NB4 (cell line): ENCODE results near the gene PRSS36.

Experiments
- DNase-seq: peaks from one replicate; pipeline ENCODE4 v3.0.0; 2010; ENCODE audit warnings: low read depth
- H3K4me3 ChIP-seq: one replicate; pipeline ENCODE4 v1.5.1; 2011; ENCODE audit warnings: mild to moderate bottlenecking, low read depth, low read length, moderate library complexity
- MYC ChIP-seq: IDR thresholded peaks from 2 replicates; pipeline ENCODE4 v1.6.1; 2011; ENCODE audit warnings: low read depth, low read length
- POLR2A ChIP-seq: IDR thresholded peaks from 2 replicates; pipeline ENCODE4 v1.6.1; 2011; ENCODE audit warnings: mild to moderate bottlenecking; ENCODE audit not compliant: insufficient read length; ENCODE audit errors: extremely low read depth
- TF ChIP-seq, protein P1 (sequence below): IDR thresholded peaks from one replicate; pipeline ENCODE4 v1.5.1; 2012; ENCODE audit warnings: low read depth, low read length
- TF ChIP-seq, protein P2 (sequence below): IDR thresholded peaks from 2 replicates; pipeline ENCODE4 v1.6.1; 2011; ENCODE audit warnings: low read depth, low read length

Gene PRSS36

DNA sequence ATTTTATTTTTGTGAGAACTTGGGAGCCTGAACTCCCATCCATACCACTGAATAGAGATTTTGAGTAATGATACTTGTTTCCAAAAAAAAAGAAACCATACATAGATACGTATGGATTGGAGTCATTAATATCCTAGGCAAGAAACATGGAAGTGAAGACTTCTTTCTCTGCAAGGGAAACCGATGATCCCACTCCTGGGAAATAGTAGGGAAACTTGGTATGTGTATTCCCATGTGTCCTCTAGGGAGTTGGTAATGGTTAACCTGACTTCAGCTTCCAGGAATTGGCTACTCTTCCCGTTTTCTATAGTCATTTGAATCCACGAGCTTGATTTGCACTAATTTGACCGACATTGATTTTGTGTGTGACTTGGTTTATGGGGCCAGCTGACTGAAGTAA lies 35.5 kb upstream of the PRSS36 start:
- TF ChIP-seq POLR2A (no peak), MYC (no peak)
- TF ChIP-seq, protein P1, sequence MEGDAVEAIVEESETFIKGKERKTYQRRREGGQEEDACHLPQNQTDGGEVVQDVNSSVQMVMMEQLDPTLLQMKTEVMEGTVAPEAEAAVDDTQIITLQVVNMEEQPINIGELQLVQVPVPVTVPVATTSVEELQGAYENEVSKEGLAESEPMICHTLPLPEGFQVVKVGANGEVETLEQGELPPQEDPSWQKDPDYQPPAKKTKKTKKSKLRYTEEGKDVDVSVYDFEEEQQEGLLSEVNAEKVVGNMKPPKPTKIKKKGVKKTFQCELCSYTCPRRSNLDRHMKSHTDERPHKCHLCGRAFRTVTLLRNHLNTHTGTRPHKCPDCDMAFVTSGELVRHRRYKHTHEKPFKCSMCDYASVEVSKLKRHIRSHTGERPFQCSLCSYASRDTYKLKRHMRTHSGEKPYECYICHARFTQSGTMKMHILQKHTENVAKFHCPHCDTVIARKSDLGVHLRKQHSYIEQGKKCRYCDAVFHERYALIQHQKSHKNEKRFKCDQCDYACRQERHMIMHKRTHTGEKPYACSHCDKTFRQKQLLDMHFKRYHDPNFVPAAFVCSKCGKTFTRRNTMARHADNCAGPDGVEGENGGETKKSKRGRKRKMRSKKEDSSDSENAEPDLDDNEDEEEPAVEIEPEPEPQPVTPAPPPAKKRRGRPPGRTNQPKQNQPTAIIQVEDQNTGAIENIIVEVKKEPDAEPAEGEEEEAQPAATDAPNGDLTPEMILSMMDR: no peak
- TF ChIP-seq, protein P2, sequence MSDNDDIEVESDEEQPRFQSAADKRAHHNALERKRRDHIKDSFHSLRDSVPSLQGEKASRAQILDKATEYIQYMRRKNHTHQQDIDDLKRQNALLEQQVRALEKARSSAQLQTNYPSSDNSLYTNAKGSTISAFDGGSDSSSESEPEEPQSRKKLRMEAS: no peak
- H3K4me3 ChIP-seq: peak overlapping the region; percentile 37
- DNase-seq: no peak

DNA sequence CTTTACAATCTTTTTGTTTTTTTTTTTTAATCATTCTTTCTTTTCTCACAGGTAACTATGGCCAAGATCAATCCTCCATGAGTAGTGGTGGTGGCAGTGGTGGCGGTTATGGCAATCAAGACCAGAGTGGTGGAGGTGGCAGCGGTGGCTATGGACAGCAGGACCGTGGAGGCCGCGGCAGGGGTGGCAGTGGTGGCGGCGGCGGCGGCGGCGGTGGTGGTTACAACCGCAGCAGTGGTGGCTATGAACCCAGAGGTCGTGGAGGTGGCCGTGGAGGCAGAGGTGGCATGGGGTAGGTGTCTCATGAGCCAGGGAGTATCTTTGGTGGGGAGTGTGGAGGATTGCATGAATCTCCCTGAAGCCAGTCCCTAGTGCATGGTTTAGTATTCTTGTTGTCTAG lies 35.0 kb upstream of the PRSS36 start:
- TF ChIP-seq POLR2A: no peak
- TF ChIP-seq, protein P1: no peak
- TF ChIP-seq, protein P2: no peak
- no peak for TF ChIP-seq MYC
- peak overlapping the region; percentile 37 for H3K4me3 ChIP-seq
- DNase-seq: no peak

DNA sequence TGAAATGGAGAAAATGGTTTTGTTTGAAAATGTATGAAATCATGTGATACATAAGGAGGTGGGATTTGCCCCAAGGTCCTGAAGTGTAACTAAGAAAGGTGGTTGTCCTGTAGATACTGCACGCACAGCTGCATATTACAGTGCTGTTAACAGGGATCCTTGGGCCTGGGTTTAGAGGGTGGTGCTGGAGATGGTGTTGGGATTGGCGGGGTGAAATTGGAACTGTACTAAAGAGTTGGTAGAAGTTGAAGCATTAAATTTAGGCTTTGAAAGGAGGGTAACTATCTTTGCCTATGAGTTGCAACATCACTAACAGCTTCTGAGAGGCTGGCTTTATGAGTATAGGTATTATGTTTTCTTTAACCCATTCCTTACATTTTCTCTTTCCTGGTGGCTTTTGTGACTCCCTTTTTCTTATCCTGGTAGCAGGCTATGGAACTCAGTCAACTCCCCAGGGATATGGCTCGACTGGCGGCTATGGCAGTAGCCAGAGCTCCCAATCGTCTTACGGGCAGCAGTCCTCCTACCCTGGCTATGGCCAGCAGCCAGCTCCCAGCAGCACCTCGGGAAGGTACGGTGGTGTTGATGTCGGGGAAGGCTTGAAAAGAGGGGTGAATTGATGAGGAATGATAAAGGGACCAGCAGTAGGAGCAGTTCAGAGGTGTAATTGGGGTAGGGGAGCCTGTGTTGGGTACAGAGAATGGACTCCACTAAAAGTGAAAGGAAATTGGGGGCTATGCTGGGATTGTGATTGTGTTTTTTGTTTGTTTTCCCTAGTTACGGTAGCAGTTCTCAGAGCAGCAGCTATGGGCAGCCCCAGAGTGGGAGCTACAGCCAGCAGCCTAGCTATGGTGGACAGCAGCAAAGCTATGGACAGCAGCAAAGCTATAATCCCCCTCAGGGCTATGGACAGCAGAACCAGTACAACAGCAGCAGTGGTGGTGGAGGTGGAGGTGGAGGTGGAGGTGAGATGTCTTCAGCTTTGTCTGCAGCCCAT lies 33.9 kb upstream of the PRSS36 start:
- TF ChIP-seq, protein P1: no peak
- TF ChIP-seq MYC (no peak), POLR2A (no peak)
- peak overlapping the region; percentile 90 for H3K4me3 ChIP-seq
- no peak for DNase-seq

DNA sequence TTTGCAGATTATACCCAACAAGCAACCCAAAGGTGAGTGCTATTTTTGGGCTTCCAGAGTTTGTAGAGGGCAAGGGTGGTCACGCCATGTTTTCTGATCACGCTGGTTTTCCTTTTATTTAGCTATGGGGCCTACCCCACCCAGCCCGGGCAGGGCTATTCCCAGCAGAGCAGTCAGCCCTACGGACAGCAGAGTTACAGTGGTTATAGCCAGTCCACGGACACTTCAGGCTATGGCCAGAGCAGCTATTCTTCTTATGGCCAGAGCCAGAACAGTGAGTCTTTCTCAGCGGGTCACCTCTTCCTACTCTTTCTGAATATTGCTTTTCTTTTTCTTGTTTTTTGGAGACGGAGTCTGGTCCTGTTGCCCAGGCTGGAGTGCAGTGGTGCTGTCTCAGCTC lies 32.5 kb upstream of the PRSS36 start:
- H3K4me3 ChIP-seq: peak overlapping the region; percentile 90
- TF ChIP-seq, protein P2: no peak
- TF ChIP-seq, protein P1: no peak
- TF ChIP-seq POLR2A (no peak), MYC (no peak)
- DNase-seq: no peak

DNA sequence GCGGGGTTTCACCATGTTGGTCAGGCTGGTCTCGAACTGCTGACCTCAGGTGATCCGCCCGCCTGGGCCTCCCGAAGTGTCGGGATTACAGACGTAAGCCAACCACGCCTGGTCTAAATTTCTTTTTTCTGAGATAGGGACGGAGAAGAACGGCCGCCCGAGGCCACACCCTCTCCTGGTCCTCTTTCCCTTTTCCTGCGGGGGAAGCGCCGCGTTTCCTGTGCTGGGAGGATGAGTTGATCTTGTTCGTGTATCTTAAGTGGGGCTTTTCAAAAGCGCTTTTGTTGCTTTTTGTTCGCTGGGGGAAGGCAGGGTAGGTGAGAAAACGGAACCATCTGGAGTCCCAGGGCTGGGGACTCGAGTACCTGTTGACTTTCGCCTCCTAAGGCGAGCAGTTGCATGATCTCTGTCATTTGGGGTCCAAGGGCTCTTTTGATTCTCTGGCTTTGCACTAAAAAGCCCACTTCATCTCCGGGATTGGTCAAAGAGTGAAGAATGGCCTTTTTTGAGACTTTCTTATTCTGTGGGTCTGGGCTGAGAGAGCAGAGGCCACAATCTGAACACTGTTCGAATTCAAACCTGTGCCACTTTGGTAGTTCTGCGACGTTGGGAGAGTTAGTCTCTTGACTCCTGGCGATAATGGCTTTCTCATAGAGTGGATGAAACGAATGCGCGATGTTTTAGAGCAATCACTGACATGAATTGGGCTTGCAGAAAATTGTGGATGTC lies 31.4 kb upstream of the PRSS36 start:
- peak; percentile 62 for DNase-seq

More for the DNA sequence above, 31.4 kb upstream of the PRSS36 start:
- TF ChIP-seq POLR2A: no peak
- TF ChIP-seq, protein P1: no peak
- no peak for TF ChIP-seq MYC
- TF ChIP-seq, protein P2: no peak
- peak overlapping the region; percentile 90 for H3K4me3 ChIP-seq
